Spleen (tissue), 13 donors: Measurements from ENCODE around the gene DOK4. TPM values are rescaled to one million over a fixed set of nuclear protein-coding genes. Genes with fewer than 3 reads are reported as not detected.

ENCODE experiments used
- DNase-seq: peaks from one replicate; pipeline ENCODE4 v3.0.0-alpha.2; 2020
- H3K27ac ChIP-seq, 8 donors: fragments of 200-600 bp; sonication (generic) in 7 of 8; 1 replicate in 4 of 8; 2 replicates in 4 of 8; pipeline versions ENCODE4 v1.5.0 to v1.8.0; 2016 to 2021; ENCODE audit warnings: inconsistent platforms in 4 of 8, mild to moderate bottlenecking in 4 of 8, moderate library complexity in 1 of 8
- H3K27me3 ChIP-seq, 7 donors: fragments of 200-600 bp; sonication (generic) in 6 of 7; replicated peaks in 1 of 7; 1 replicate in 4 of 7; 2 replicates in 3 of 7; pipeline versions ENCODE4 v1.5.0 to v1.8.0; 2016 to 2021; ENCODE audit warnings: inconsistent platforms in 3 of 7, mild to moderate bottlenecking in 1 of 7
- H3K36me3 ChIP-seq, 6 donors: fragments of 200-600 bp; sonication (generic) in 5 of 6; 1 replicate in 4 of 6; 2 replicates in 2 of 6; pipeline versions ENCODE4 v1.5.0 to v1.8.0; 2016 to 2021; ENCODE audit warnings: inconsistent platforms in 2 of 6
- H3K4me1 ChIP-seq, 6 donors: fragments of 200-600 bp; sonication (generic) in 5 of 6; 1 replicate in 3 of 6; 2 replicates in 3 of 6; pipeline versions ENCODE4 v1.5.0 to v1.8.0; 2016 to 2021; ENCODE audit warnings: inconsistent platforms in 3 of 6
- H3K4me3 ChIP-seq, 8 donors: fragments of 200-600 bp; sonication (generic) in 7 of 8; 1 replicate in 4 of 8; 2 replicates in 4 of 8; pipeline versions ENCODE4 v1.5.0 to v1.8.0; 2016 to 2021; ENCODE audit warnings: inconsistent platforms in 4 of 8, mild to moderate bottlenecking in 4 of 8, moderate library complexity in 2 of 8
- H3K9me3 ChIP-seq, 8 donors: fragments of 200-600 bp; sonication (generic) in 7 of 8; 1 replicate in 4 of 8; 2 replicates in 4 of 8; pipeline versions ENCODE4 v1.5.0 to v1.8.0; 2016 to 2021; ENCODE audit warnings: inconsistent platforms in 4 of 8
- POLR2A ChIP-seq, 3 donors: fragments of 450-650 bp; IDR thresholded peaks; one replicate each; pipeline ENCODE4 v1.5.1; 2017; ENCODE audit warnings: antibody characterized with exemption in 3 of 3, mild to moderate bottlenecking in 1 of 3
- POLR2AphosphoS5 ChIP-seq, 3 donors: sonication (generic); formaldehyde crosslinking; IDR thresholded peaks; one replicate each; pipeline ENCODE4 v1.5.1; 2017; ENCODE audit warnings: antibody characterized with exemption in 3 of 3
- WGBS, 5 donors: extraction: QIAGEN DNeasy Blood & Tissue Kit in 3 of 5; methylation state at CpG; one replicate each; pipeline versions ENCODE4 v1.1.5 to v1.1.7; 2013 to 2018; 5-methylcytosine and 5-hydroxymethylcytosine counted together
- intact Hi-C: fragments of 100-400 bp; cut with DNase I; formaldehyde crosslinking; loops from one replicate; pipeline ENCODE4 v1.15.0; 2023; ENCODE audit warnings: low total_unique reads
- long read RNA-seq, 2 donors: transcript quantifications; one replicate each; lab custom pipeline, GENCODE V29; 2026
- polyA plus RNA-seq, 3 donors: library from polyadenylated mRNA; stranded (reverse); fragments of 200-250 nt; gene quantifications; one replicate each; pipeline ENCODE4 v1.2.1, GENCODE V29; 2013
- total RNA-seq, 7 donors: library from RNA; depleted of rRNA in 3 of 7; stranded (reverse); fragments of >200 nt in 3 of 7; fragmentation: NEBNext Ultra II Directional in 4 of 7; extraction: Animal tissue kit (Norgen Biotek cat#: 25700) in 4 of 7; gene quantifications; one replicate each; pipeline versions ENCODE4 v1.1.0 to v1.2.1, GENCODE V29; 2016 to 2021
- TF ChIP-seq, protein P1 (sequence below), 11 experiments: fragments of 200-600 bp in 7 of 11; fragments of 450-650 bp in 4 of 11; sonication (generic) in 4 of 11; IDR thresholded peaks in 8 of 11; conservative IDR thresholded peaks in 3 of 11; 1 replicate in 7 of 11; 2 replicates in 4 of 11; pipeline versions ENCODE4 v1.4.0 to v1.8.0; 2016 to 2021; ENCODE audit warnings: antibody characterized with exemption in 11 of 11, inconsistent platforms in 4 of 11, mild to moderate bottlenecking in 1 of 11
- donor health status: healthy with polysubstance abuse.
- donor health status: DM: no; HTN: no; CAD: no; lungs with moderate emphysema.
- donor health status: DM: no; HTN: no; CAD: no.
- donor health status: Bipolar disorder and iron deficiency.
- donor health status: healthy.
- donor health status: DM: no; HTN: no; CAD: no.
- donor health status: DM: yes; HTN: yes; CAD: no.

The DOK4 gene
- total RNA-seq (10 to 100 TPM in 6 of 7 donors, 1 to 10 TPM in 1; 7.3 to 19.8 (median 16.1) TPM), polyA plus RNA-seq (10 to 100 TPM in 1 of 3 donors, 1 to 10 TPM in 2; 4.1 to 10.0 (median 5.5) TPM)
- long read RNA-seq, donor 1, partial matches to known transcripts: 0 of 6 reads
- long read RNA-seq, donor 1, other reads (novel, unspliced or antisense): 0 of 6 reads
- long read RNA-seq, donor 2, partial matches to known transcripts: 0 of 3 reads
- long read RNA-seq, donor 2, other reads (novel, unspliced or antisense): 0 of 3 reads

DNA sequence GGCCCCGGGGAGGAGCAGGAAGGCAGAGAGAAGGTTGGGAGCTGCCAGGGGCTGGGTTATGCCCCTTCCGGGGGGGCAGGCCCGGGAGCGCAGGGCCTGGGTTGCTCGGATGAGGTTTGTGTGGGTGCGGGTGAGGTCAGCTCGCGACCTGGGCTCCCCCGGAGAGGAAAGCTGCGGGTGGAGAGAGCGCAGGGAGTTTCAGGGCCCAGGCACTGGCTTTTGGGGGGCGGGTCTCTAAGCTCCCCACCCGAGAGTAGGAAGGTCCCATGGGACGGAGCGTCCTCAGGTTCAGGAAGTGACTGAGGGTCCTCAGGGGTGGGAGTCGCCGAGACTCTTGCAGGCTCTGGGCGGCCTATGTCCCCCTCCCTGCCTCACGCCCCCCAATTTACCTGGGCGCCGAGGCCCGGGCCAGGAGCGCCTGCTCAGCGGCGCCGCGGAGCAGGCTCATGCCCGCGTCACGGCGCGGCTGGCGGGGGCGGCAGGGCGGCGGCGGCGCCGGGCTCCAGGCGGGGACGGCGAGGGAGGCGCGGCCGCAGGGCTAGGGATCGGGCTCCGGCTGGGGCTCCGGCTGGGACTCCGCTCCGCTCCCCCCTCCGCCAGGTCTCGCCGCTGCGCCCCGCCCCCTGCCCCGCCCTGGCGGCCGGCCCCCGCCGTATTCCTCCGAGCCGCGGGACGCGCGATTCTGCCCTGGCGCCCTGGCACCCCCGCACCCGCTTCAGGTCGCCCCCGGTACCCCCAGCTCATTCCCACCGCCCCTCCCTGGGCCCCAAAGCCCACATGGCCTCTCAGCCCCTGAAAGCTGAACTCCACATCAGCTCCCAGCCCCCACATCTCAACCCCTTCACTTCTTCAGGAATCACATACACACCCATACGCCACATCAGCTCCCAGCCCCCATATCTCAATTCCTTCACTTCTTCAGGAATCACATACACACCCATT lies at the start of gene DOK4:
TSS of gene DOK4 (minus strand) at position 578 of the 942 bp plus-strand sequence. CDS start 6,986 bp downstream, outside the sequence.
- Histone ChIP-seq H3K27ac (peak within 1 kb of the TSS in 6 of 8 donors; percentile 19 to 71 (median 64)), H3K4me3 (peak within 1 kb of the TSS; percentile 45 to 85 (median 58)), H3K27me3 (peaks cover 0 to 13% (median 0%) of the 10 kb centered on the region in 7 donors), H3K9me3 (no peaks in the 10 kb centered on the region), H3K4me1 (peaks cover 14 to 30% (median 25%) of the 10 kb centered on the region in 6 donors), H3K36me3 (no peaks in the 10 kb centered on the region)
- DNase-seq: peak; percentile 95
- TF ChIP-seq POLR2AphosphoS5 (IDR thresholded peaks at IDR 0.05) (peak in 2 of 3 donors; percentile 16 to 22), POLR2A (IDR thresholded peaks at IDR 0.05) (no peak)
- TF ChIP-seq, protein P1, sequence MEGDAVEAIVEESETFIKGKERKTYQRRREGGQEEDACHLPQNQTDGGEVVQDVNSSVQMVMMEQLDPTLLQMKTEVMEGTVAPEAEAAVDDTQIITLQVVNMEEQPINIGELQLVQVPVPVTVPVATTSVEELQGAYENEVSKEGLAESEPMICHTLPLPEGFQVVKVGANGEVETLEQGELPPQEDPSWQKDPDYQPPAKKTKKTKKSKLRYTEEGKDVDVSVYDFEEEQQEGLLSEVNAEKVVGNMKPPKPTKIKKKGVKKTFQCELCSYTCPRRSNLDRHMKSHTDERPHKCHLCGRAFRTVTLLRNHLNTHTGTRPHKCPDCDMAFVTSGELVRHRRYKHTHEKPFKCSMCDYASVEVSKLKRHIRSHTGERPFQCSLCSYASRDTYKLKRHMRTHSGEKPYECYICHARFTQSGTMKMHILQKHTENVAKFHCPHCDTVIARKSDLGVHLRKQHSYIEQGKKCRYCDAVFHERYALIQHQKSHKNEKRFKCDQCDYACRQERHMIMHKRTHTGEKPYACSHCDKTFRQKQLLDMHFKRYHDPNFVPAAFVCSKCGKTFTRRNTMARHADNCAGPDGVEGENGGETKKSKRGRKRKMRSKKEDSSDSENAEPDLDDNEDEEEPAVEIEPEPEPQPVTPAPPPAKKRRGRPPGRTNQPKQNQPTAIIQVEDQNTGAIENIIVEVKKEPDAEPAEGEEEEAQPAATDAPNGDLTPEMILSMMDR (IDR thresholded peaks at IDR 0.05 in 8 of 11, conservative IDR thresholded peaks at IDR 0.05 in 3 of 11): peak in 1 of 11 experiments; percentile 28
- WGBS, 5 donors: 1 to 4% (median 2%) methylated on average over 18 to 73 of the region's 73 CpGs
- intact Hi-C loops: no loop called here

DNA sequence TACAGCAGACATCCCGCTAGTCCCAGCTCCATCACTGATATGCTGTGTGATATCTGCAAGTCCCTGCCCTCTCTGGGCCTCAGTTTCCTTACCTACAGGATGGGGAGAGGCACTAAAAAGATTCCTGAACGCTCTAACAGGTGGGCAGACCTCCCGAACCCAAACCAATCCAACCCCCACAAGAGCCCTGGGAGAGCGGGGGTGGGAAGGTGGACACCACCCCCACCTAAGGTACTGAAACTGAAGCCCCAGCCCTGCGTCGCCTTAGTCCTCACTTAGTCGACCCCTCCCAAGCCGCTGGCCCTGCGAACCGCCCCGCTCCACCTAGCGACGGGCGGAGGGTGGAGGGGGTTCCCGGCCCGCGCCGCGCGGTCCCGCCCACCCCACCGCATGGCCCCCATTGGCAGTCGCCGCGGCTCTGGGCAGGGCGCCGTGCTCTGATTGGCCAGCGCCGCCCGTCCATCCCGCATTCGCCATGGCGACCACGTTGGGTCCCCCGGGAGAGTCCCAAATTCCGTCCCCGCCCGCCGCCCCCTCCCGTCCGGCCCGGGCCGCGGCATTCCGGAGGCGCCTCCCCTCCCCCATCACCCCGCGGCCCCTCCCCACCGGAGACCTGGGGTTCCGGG lies 49.5 kb upstream of the DOK4 start:
- Histone ChIP-seq H3K4me1 (peaks cover 45 to 100% (median 88%) of the 10 kb centered on the region in 6 donors), H3K27ac (peak overlapping the region; percentile 58 to 96 (median 94)), H3K4me3 (peak overlapping the region; percentile 64 to 91 (median 86)), H3K36me3 (no peaks in the 10 kb centered on the region), H3K27me3 (peaks cover 0 to 27% (median 4%) of the 10 kb centered on the region in 7 donors), H3K9me3 (no peaks in the 10 kb centered on the region)
- TF ChIP-seq POLR2AphosphoS5 (IDR thresholded peaks at IDR 0.05) (peak; percentile 17 to 60 (median 56)), POLR2A (IDR thresholded peaks at IDR 0.05) (no peak)
- TF ChIP-seq, protein P1 (IDR thresholded peaks at IDR 0.05 in 8 of 11, conservative IDR thresholded peaks at IDR 0.05 in 3 of 11): peak in 9 of 11 experiments; percentile 11 to 56 (median 32)
- DNase-seq: peak; percentile 96
- 0 to 12% (median 2%) methylated on average over 4 to 50 of the region's 50 CpGs for WGBS, 5 donors
- intact Hi-C loops: no loop called here

DNA sequence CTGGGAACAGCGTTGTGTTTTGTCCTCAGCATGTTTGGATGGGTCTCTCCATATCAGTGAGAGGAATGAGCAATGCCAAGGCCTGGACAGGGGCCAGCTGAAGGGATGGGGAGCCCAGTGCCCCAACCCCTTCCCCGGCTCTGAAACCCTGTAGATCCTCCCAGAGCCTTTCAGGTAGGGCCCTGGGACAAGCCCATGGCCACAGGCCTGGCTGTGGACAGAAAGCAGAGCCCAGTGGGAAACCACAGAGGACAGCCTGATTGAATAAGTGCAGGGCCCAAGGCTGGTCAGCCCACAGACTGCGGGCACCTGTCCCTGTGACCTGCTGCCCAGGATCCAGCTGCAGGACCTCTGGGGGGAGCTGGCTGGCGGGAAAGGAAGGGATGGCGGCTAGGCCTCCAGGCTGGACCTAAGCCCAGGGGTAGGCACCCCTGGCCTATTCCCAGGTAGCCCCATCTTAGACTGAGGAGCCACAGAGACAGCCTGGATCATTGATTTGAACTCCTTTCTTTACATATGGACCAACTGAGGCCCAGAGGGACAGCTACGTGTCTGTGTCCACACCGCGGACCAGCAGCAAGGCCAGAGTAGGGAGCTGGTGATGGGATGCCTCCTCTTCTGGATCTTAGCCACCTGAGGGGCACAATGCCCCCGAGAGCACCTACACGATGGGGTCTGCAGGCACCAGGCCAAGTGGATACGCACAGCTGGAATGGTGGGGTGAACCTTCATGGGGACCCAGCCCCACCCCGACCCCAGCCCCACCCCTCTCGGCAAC lies 48.8 kb upstream of the DOK4 start:
- DNase-seq: peak; percentile 75
- intact Hi-C loops: no loop called here
- peak overlapping the region in 7 of 8 donors; percentile 78 to 91 (median 86) for H3K4me3 ChIP-seq
- peaks cover 0 to 23% (median 4%) of the 10 kb centered on the region in 7 donors for H3K27me3 ChIP-seq
- TF ChIP-seq, protein P1 (IDR thresholded peaks at IDR 0.05 in 8 of 11, conservative IDR thresholded peaks at IDR 0.05 in 3 of 11): no peak
- no peak for TF ChIP-seq POLR2A (IDR thresholded peaks at IDR 0.05)
- H3K27ac ChIP-seq: peak overlapping the region; percentile 58 to 96 (median 94)
- H3K9me3 ChIP-seq: no peaks in the 10 kb centered on the region
- H3K4me1 ChIP-seq: peaks cover 50 to 100% (median 93%) of the 10 kb centered on the region in 6 donors
- WGBS, 5 donors: 50 to 67% (median 58%) methylated on average over 10 to 13 of the region's 13 CpGs
- no peaks in the 10 kb centered on the region for H3K36me3 ChIP-seq
